HG03575 (cell line): ENCODE data around the gene HPS3.
A peak's percentile ranks its signal among the peaks of the same experiment; 100 is the strongest.
"Not testable (repeated sequence)": the region's sequence is repeated elsewhere in the genome, so short reads cannot be mapped to it uniquely, and the experiment has no call there.

Experiments used
- ATAC-seq: cut with Tn5 transposase; IDR thresholded peaks from one replicate; pipeline ENCODE4 v1.9.1; 2021; ENCODE audit not compliant: unreplicated experiment, insufficient number of reproducible peaks, low FRiP score; ENCODE audit errors: extremely low read depth

The HPS3 gene

DNA sequence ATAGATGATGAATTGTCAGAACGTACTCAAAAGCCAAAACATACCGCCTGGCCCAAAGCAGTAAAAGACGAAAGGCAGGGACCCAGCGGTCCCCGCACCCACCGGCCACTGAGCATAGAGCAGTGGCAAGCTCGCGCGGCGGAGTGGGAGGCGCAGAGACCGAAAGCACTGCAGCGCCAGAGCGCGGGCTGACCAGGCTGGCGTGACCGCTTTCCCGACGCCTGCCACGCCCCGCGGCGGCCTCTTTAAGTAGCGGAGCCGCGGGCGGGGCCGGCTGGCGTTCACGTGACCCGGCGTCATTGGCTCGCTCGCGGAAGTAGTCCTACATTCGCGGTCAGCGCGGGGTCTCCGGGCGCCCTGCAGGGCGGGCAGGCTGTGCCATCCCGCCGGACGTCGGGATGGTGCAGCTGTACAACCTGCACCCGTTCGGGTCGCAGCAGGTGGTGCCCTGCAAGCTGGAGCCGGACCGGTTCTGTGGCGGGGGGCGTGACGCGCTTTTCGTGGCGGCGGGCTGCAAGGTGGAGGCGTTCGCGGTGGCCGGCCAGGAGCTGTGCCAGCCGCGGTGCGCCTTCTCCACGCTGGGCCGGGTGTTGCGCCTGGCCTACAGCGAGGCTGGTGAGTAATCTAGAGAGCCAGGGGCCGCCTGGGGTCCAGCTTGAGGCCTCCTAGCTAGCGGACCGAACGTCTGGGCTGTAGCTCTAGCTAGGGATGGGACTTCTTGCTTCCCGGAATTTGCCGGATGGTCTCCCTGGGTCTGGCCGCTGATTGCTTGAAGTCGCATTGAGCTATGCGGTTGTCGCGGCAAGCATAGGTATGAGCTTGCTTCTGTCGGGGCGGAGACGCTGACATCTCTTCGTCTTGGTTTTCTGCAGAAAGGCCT is at the start of gene HPS3:
Gene HPS3, plus strand, starts transcription at position 313 of the 880 bp plus-strand sequence. Its CDS starts 86 bp downstream, at position 399.
- peak; percentile 84 for ATAC-seq

GRCh38 chr3:149080011-149080698 is 49.3 kb upstream of the HPS3 start:
- no peak for ATAC-seq

- ATAC-seq, result no peak
These were observed 48.7 kb upstream of the HPS3 start for GRCh38 chr3:149080699-149081091.

GRCh38 chr3:149081772-149082171 is 47.7 kb upstream of the HPS3 start:
- ATAC-seq, result no peak

DNA sequence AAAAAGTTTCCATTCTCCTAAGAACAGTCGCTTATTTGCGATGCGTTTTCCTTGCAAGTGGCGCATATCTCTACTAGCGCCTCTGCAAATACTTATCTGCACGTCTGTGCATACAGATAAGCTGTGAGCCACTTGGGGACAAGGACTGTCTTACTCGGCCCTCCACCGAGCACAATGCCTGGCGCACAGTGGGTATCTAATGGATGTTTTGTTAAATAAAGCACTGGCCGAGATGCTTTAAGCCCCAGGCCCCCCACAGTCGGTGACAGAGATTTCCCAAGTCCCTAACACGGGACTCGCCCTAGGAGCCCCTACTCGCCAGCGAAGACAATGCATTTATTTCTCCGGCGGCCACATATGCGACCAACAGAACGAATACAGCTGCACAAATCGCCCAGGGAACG is 43.6 kb upstream of the HPS3 start:
- ATAC-seq, result peak; percentile 8

DNA sequence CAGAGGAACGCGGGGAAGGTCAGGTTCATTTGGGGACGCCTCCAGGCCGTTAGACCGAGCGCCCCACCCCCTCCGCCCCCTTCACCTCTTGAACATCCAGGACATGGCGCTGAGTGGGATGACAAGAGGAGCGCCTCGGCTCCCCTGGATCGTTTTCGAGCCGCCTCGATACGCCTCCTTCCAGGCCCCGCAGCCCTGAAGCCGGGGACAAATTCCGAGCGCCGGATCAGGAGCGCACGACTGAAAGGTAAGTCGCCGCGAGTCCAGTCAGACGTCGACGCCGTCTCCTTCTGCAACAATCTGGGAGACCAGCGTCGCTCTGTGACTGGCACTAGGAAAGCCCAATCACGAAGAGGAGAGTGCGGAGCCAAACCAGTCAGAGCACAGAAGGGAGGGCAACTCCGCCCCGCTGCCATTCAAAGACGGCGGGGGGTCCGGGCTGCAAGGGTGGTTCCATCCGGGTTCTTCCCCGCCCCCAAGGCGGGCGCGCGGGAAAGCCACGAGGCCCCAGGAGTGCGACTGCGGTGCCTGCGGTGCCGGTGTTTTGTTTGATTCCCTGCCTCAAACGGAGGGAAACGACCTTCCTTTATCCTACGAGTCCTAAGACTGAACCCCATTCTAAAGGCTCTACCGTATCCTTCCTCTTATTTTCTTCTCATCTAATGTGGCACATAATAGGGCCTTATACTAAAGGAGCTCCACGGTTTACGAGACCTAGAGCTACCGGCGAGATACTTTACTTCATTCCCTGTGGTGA is 43.0 kb upstream of the HPS3 start, which contains the start of gene HLTF:
Gene HLTF, minus strand, starts transcription at position 302 of the 757 bp plus-strand sequence. Its CDS starts 197 bp downstream, at position 105.
- peak; percentile 89 for ATAC-seq

DNA sequence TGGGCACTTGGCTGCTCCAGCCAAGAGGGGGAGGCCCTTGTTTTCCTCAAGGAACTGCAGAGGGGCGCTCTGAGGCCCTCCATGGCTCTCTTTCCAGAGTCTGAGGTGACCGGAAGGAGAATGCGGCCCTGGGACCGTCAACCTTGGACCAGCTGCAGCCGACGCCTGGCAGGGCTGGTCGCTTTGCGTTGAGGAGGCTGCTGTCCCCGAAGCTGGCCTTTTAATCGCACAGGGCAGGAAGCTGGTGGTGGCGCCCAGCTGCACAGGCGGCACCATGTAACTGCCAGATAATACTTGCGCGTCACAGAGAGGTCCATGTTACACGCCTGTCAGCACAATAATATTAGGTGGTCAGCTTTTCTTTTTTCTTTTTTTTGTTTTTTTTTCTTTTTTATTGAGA is 42.2 kb upstream of the HPS3 start:
- ATAC-seq, result no peak

GRCh38 chr3:149089395-149089794 is 40.0 kb upstream of the HPS3 start:
- ATAC-seq, result no peak

DNA sequence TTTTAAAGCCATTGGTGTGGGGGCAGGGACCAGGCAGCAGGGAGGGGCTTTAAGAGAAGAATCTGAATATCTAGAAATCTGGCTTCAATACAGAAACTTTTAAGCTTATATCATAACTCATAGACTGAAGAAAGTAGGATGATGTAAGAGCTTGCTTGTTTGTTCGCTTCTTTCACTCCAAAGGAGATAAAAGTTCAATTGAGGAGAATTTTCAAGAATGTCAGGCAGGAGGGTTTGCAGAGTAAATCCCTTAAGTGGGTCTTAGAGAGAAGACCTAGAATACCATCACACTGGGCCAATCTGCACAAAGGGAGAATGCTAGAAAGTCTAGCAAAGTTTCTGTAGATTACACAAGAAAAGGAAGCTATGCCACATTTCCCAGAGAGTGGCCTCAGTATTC is 39.0 kb upstream of the HPS3 start:
- ATAC-seq, result no peak

- no peak for ATAC-seq
These were observed 38.5 kb upstream of the HPS3 start for GRCh38 chr3:149090907-149091306.

DNA sequence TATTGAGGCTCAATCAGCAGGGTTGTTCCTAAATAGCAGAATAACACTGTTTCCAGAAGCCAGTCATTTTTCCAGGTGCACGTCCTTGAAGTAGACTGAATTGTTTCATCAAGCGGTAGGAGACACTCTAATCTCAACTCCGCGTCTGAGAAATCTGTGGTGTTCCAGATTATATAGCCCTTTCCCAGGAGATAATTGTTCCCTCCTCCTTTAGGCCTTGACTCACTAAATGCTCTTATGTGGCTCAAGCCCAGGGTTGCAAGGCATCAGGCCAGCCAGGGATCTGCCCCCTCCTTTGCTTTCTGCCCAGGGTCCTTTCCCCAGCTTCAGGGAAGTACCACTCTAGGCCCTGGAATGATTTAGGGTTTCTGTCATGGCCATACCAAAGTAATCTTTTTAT is 37.5 kb upstream of the HPS3 start:
- ATAC-seq, result no peak

DNA sequence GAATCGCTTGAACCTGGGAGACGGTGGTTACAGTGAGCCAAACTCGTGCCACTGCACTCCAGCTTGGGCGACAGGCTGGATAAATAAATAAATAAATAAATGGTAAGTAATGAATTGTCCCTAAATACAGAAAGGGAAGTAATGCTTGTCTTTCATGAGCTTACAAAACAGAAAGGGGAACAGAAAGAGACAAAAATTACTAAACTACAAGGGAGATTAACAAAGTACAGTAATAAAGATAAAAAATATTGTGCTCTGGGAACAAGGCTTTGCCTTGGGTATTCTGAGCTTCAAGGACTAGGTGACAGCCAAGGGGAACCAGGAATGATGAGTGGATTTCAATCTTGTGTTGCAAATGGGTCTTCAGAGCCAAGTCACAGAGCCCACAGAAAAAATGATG is 34.0 kb upstream of the HPS3 start:
- peak; percentile 92 for ATAC-seq

DNA sequence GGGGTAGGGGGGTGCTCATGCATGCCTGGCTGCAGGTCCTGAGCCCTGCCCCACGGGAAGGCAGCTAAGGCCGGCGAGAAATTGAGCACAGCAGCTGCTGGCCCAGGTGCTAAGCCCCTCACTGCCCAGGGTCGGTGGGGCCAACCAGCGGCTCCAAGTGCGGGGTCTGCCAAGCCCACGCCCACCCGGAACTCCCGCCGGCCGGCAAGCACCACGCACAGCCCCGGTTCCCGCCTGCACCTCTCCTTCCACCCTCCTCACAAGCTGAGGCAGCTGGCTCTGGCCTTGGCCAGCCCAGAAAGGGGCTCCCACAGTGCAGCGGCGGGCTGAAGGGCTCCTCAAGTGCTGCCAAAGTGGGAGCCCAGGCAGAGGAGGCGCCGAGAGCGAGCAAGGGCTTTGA is 31.5 kb upstream of the HPS3 start:
- not testable (repeated sequence) for ATAC-seq

- ATAC-seq, result no peak
These were observed 28.3 kb upstream of the HPS3 start for GRCh38 chr3:149101154-149101553.

DNA sequence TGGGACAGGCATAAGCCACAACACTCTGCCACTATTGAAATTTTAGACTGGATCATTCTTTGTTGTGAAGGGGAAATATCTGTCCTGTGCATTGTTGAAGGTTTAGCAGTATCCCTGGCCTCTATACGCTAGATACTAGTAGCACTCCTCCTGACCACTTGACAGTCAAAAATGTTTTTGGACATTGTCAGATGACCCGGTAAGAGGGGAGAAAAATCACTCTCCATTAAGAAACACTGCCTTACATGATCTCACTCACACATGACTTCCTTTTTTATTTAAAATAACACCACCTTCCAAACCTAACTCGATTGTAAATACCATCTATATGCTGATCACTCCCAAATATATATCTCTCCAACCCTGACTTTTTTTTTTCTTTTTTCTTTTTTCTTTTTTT is 27.8 kb upstream of the HPS3 start:
- no peak for ATAC-seq

GRCh38 chr3:149104484-149104883 is 25.0 kb upstream of the HPS3 start:
- no peak for ATAC-seq

DNA sequence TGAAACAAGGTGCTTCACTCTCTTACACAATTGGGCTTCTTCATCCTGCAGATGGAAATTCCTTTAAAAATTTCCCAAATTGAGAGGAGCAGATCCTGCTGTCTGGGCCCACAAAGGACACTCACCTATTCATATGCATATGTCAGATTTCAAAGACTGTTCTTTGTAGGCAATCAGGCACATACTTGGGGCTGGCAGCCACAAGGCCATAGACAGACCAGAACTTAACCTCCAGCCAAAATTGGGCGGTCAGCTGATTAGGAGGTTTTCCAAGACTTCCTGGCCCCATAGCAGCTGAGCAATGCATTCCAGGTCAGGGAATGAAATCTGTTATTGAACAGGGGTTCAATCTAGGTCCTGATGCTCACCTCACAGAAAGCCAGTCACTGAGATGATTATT is 15.0 kb upstream of the HPS3 start:
- no peak for ATAC-seq

DNA sequence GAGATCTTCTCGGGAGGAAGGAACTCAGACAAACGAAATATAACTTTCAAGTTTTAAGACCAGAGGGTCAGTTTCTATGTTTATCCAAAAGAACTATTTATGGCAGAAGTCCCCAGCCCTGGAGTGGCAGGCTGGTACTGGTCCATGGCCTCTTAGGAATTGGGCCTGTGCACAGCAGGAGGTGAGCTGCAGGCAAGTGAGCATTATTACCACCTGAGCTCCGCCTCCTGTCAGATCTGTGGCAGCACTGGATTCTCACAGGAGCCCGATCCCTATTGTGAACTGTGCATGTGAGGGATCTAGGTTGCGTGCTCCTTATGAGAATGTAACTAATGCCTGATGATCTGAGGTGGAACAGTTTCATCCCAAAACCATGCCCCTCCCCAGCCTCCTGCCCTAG is 14.3 kb upstream of the HPS3 start:
- ATAC-seq, result no peak

DNA sequence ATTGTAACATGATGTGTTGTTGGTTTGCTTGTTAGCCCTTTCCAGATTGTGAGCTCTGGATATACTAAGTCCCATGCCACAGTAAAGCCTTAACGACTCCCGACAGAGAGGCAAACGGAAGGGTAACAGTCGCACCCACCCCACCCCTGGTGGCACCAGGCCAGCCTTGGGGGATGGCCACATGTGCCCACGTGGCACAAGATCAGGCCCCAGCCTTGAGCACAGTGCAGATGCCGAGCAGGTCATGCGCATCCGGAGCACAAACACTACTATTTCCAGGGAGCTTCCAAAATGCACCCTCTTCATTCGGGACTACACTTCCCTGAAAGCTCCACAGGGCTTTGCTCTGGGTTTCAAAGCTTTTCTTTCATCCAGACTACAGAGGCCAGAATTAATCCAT is 10.7 kb upstream of the HPS3 start:
- no peak for ATAC-seq

DNA sequence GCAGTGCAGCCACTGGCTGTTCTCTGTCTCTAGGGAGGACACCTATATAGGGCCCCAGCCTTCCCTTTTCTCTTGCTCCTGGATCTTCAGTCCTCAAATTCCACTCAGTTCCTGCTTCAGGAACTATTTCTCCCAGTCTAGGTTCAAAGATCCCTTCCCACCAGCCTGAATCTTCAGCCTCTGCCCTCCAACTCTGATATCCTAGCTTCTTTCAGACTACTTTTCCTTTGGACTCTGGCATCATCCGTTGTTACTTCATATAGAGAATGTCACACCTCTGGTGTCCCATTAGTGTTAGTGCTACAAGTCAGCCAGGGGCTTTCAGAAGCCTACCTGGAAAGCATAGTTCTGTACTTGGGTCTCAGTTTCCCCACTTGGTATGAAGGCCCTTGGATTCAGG is 10.0 kb upstream of the HPS3 start:
- no peak for ATAC-seq
